GM19035 (cell line): ENCODE data around the gene GUCY2C.
"Not testable (repeated sequence)": the region's sequence is repeated elsewhere in the genome, so short reads cannot be mapped to it uniquely, and the experiment has no call there.

Experiments used
- ATAC-seq: cut with Tn5 transposase; IDR thresholded peaks from one replicate; pipeline ENCODE4 v1.9.1; 2021; ENCODE audit not compliant: unreplicated experiment

Gene GUCY2C

GRCh38 chr12:14689144-14689543, 7.3 kb downstream of the GUCY2C start:
- ATAC-seq: no peak

DNA sequence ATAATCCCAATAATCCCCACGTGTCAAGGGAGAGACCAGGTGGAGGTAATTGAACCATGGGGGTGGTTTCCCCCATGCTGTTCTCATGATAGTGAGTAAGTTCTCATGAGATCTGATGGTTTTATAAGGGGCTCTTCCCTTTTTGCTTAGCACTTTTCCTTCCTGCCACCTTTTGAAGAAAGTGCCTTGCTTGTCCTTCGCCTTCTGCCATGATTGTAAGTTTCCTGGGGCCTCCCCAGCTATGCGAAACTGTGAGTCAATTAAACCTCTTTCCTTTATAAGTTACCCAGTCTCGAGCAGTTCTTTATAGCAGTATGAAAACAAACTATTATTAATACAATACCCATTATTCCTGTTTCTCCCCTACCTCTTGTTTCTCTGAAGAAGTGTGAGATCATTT, 14.2 kb downstream of the GUCY2C start:
- ATAC-seq: not testable (repeated sequence)

- ATAC-seq: no peak
These were observed 14.8 kb downstream of the GUCY2C start for GRCh38 chr12:14681625-14682024.

GRCh38 chr12:14681190-14681589, 15.2 kb downstream of the GUCY2C start:
- no peak for ATAC-seq

DNA sequence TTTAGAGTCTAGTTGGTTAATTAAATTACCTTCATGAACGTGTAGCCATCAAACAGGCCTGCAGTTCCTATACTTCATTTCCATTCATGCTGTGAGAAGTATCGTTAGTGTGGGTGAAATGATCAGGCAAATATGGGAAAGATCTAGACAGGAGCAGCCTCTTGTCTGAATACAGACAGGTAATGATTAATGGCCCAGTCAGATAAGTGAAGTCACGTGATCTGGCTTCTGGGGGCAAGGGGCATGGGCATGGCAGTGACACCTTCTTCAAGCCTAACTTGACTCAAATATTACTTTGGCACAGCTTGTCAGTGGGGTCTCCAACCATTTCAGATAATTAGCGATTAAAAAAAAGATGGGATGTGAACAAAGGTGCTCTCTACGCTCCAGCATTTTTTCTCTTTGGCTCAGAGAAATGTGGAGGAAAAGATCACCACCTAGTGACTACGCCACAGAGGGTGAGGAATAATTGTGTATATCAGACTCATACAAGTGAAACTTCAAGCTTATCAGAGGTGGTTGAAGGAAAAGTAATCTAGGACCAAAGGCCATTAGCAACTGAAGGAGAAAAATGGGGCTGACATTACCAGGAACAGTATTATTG, 17.8 kb downstream of the GUCY2C start:
- ATAC-seq: no peak

GRCh38 chr12:14668591-14668990, 27.8 kb downstream of the GUCY2C start:
- ATAC-seq: no peak

DNA sequence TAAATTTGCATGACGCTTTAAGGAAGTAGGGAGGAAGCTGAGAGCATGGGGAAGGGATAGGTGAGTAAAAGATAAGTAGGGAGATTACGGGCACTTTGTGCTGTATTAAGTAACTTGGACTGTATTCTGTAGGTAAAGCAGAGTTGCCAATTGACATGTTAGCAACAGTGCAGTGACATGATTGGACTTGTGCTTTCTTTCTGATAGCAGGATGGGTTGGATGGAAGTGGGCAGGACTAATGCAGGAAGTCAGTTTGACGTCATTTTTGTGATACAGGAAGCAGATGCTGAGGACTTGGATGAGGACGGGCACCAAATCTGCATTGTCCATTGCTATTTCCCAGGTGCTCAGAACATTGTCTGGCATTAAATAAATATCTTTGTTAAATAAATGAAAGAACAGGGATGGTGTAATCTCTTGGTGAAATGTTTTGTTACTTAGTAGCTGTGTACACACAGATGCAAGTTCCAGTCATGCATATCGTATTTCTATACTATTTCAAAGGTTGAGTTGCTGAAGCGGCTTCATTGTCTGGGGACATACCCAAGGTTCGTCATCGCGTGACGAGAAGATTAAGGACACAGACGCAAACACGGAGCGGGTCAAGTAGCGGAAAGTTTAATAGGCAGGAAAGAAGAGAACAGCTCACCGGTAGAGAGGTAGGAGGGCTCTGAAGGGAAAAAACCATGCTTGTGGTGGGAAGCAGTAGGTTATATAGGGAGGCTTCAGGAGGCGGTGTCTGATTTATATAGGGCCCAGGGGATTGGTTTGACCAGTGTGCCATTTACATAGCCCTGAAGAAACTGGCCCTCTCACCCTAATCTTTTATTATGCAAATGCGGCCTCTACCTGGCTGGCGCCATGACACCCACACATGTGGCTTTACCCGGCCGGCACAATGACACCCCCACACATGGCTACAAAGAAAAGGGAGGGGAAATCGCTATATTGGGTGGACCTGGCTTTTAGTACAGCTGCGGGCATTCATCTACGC, 30.7 kb downstream of the GUCY2C start:
- no peak for ATAC-seq

GRCh38 chr12:14664434-14665023, 31.9 kb downstream of the GUCY2C start:
- ATAC-seq: no peak

- no peak for ATAC-seq
These were observed 33.4 kb downstream of the GUCY2C start for GRCh38 chr12:14663002-14663401.

DNA sequence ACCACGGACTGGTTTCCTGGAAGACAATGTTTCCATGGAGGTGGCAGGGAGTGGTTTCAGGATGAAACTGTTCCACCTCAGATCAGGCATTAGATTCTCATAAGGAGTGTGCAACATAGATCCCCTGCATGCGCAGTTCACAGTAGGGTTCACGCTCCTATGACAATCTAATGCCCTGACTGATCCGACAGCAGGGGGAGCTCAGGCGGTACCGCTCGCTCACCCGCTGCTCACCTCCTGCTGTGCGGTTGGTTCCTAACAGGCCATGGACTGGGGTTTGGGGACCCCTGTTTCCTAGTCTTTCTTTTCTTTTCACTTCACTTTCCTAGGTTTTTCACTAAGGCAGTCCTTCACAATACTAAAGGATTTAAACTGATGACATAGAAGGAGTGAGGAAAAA, 39.6 kb downstream of the GUCY2C start:
- ATAC-seq: no peak

- ATAC-seq: no peak
These were observed 41.1 kb downstream of the GUCY2C start for GRCh38 chr12:14655284-14655683.

DNA sequence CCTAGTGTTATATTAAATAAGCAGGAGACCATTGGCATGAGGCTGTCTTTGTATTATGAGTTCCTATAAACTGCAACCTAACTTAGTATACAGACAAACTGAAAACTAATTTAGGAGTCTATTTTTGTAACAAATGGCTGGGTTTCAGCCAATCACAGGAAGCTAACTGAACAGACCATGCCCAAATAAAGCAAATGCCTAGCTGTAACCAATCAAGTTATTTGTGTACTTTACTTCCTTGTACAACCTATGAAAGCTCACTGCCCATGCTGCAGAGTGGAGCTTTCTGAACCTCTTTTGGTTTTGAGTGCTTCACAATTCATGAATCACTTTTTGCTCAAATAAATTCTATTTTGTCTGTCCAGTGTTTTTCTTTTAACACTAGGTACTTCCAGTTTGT, 41.6 kb downstream of the GUCY2C start:
- ATAC-seq: no peak

DNA sequence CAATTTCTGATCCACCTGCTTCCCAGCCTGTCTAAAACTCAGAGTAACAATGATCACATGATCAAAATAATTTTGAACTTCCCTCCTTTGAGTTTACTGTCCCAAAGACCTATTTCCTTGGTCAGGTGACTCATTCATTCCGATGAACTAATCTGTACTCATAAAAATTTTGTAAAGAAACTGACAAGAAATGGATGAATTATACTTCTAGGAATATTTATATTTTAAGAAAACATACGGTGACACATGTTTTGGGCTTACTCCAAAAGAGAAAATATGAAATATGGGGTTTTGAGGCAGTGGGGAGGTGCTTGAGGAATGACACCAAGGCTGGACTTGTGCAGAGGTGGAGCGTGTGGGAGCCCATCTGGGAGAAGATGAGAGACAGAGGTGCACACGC, 42.0 kb downstream of the GUCY2C start:
- no peak for ATAC-seq

- no peak for ATAC-seq
These were observed 43.9 kb downstream of the GUCY2C start for GRCh38 chr12:14652483-14652882.

- no peak for ATAC-seq
These were observed 45.0 kb downstream of the GUCY2C start for GRCh38 chr12:14651371-14651770.

- no peak for ATAC-seq
These were observed 45.6 kb downstream of the GUCY2C start for GRCh38 chr12:14650789-14651188.

- ATAC-seq: no peak
These were observed 49.2 kb downstream of the GUCY2C start for GRCh38 chr12:14647028-14647750.

GRCh38 chr12:14643251-14643650, 53.1 kb downstream of the GUCY2C start:
- no peak for ATAC-seq

DNA sequence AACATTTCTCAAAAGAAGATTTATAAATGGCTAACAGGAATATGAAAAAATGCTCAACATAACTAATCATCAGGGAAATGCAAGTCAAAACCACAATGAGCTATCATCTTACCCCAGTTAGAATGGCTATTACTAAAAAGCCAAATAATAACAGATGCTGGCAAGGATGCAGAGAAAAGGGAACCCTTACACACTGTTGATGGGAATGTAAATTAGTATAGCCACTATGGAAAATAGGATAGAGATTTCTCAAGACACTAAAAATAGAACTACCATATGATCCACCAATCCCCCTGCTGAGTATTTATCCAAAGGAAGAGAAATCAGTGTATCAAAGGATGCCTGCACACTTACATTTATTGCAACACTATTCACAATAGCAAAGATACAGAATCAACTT, 58.3 kb downstream of the GUCY2C start:
- no peak for ATAC-seq

DNA sequence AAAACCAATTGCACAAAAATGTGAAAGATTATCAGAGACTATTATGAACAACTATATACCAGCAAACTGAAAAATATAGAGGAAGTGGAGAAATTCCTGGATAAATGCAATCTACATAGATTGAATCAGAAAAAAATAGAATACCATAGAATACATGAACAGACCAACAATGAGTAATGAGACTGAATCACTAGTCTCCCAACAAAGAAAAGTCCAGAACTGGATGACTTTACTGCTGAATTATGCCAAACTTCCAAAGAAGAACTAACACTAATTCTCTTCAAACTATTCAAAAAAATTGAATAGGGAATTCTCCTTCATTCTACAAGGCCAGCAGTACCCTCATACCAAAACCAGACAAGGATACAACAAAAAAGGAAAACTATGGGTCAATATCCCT, 60.6 kb downstream of the GUCY2C start:
- no peak for ATAC-seq

DNA sequence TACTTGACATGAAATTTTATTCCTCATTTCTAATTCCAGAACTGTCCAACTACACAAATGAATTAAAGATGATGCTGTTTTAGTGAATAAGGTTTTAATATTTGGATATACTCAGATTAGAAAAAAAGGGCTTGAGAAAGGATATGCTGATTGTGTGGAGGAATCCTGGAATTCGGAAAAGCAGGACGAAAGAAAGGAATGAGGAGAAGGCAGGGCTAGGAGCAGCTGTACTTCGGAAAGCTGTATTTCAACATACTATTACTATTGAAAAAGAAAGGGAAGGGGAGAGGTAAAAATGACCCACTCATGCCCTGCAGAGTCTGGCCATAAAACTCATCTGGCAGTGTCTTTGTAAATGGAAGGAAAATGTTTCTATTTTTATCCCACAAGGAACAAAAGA, 65.6 kb downstream of the GUCY2C start:
- ATAC-seq: no peak
